H9 (cell line): ENCODE data around the gene AQP2. TPM values are rescaled to one million over a fixed set of nuclear protein-coding genes. Genes with fewer than 3 reads are reported as not detected.

Source experiments
- DNase-seq: peaks from one replicate; pipeline ENCODE4 v3.0.0-alpha.2; 2017
- H2AFZ ChIP-seq: one replicate; pipeline ENCODE4 v1.6.1; 2013; ENCODE audit warnings: mild to moderate bottlenecking, low read length, control low read depth, moderate library complexity
- H2AK5ac ChIP-seq: 2 replicates; pipeline ENCODE4 v1.6.1; 2013; ENCODE audit warnings: low read length, control low read depth, mixed read lengths; ENCODE audit not compliant: insufficient read length
- H2BK120ac ChIP-seq: one replicate; pipeline ENCODE4 v1.6.1; 2013; ENCODE audit warnings: low read depth, mild to moderate bottlenecking, low read length, control low read depth, inconsistent platforms; ENCODE audit not compliant: poor library complexity, severe bottlenecking
- H2BK12ac ChIP-seq: 2 replicates; pipeline ENCODE4 v1.6.1; 2013; ENCODE audit warnings: low read length, control low read depth, mixed read lengths, low read depth; ENCODE audit not compliant: insufficient read length
- H2BK15ac ChIP-seq: 2 replicates; pipeline ENCODE4 v1.6.1; 2013; ENCODE audit warnings: low read depth, low read length, control low read depth
- H2BK20ac ChIP-seq: one replicate; pipeline ENCODE4 v1.6.1; 2013; ENCODE audit warnings: low read depth, mild to moderate bottlenecking, low read length, control low read depth, inconsistent platforms; ENCODE audit not compliant: poor library complexity, severe bottlenecking
- H2BK5ac ChIP-seq: 2 replicates; pipeline ENCODE4 v1.6.1; 2013; ENCODE audit warnings: low read length, control low read depth, mixed read lengths; ENCODE audit not compliant: insufficient read length
- H3K14ac ChIP-seq: 2 replicates; pipeline ENCODE4 v1.6.1; 2013; ENCODE audit warnings: low read length, control low read depth; ENCODE audit not compliant: insufficient read depth
- H3K18ac ChIP-seq: 2 replicates; pipeline ENCODE4 v1.6.1; 2013; ENCODE audit warnings: low read depth, mild to moderate bottlenecking, mixed read lengths, low read length, control low read depth; ENCODE audit not compliant: insufficient read length
- H3K23ac ChIP-seq: 2 replicates; pipeline ENCODE4 v1.6.1; 2013; ENCODE audit warnings: low read length, control low read depth, mixed read lengths, low read depth; ENCODE audit not compliant: insufficient read length
- H3K23me2 ChIP-seq: 2 replicates; pipeline ENCODE4 v1.6.1; 2013; ENCODE audit warnings: low read depth, mild to moderate bottlenecking, mixed read lengths, low read length, control low read depth; ENCODE audit not compliant: insufficient read length, poor library complexity, severe bottlenecking
- H3K27ac ChIP-seq: 2 replicates; pipeline ENCODE4 v1.5.1; 2013; ENCODE audit warnings: low read length, control low read depth, mixed read lengths, low read depth; ENCODE audit not compliant: insufficient read length
- H3K27me3 ChIP-seq: 2 replicates; pipeline ENCODE4 v1.6.1; 2013; ENCODE audit warnings: low read length, control low read depth, inconsistent platforms; ENCODE audit not compliant: insufficient read depth
- H3K4ac ChIP-seq: 2 replicates; pipeline ENCODE4 v1.6.1; 2013; ENCODE audit warnings: low read depth, mild to moderate bottlenecking, control low read depth, inconsistent platforms, low read length, moderate library complexity
- H3K4me1 ChIP-seq: 2 replicates; pipeline ENCODE4 v1.6.1; 2013; ENCODE audit warnings: low read length, control low read depth, inconsistent platforms; ENCODE audit not compliant: insufficient read depth
- H3K4me2 ChIP-seq: 2 replicates; pipeline ENCODE4 v1.6.1; 2013; ENCODE audit warnings: low read length, control low read depth, mixed read lengths; ENCODE audit not compliant: insufficient read length, insufficient read depth
- H3K56ac ChIP-seq: 2 replicates; pipeline ENCODE4 v1.6.1; 2013; ENCODE audit warnings: low read depth, mild to moderate bottlenecking, mixed read lengths, low read length, control low read depth; ENCODE audit not compliant: insufficient read length
- H3K79me1 ChIP-seq: 2 replicates; pipeline ENCODE4 v1.6.1; 2013; ENCODE audit warnings: low read depth, mild to moderate bottlenecking, moderate library complexity, low read length, control low read depth, inconsistent platforms; ENCODE audit not compliant: insufficient read depth, poor library complexity, severe bottlenecking
- H3K79me2 ChIP-seq: 2 replicates; pipeline ENCODE4 v1.6.1; 2013; ENCODE audit warnings: low read length, control low read depth, inconsistent platforms; ENCODE audit not compliant: insufficient read depth
- H3K9ac ChIP-seq: 2 replicates; pipeline ENCODE4 v1.6.1; 2013; ENCODE audit warnings: low read length, control low read depth, mixed read lengths; ENCODE audit not compliant: insufficient read length; ENCODE audit errors: extremely low read depth
- H3K9me3 ChIP-seq: one replicate; pipeline ENCODE4 v1.6.1; 2013; ENCODE audit warnings: low read depth, low read length, inconsistent platforms; ENCODE audit not compliant: control insufficient read depth
- H3T11ph ChIP-seq: one replicate; pipeline ENCODE4 v1.6.1; 2013; ENCODE audit warnings: mild to moderate bottlenecking, low read length, control low read depth, inconsistent platforms
- H4K20me1 ChIP-seq: one replicate; pipeline ENCODE4 v1.6.1; 2013; ENCODE audit not compliant: control insufficient read depth, insufficient read length, insufficient read depth
- H4K5ac ChIP-seq: 2 replicates; pipeline ENCODE4 v1.6.1; 2013; ENCODE audit warnings: low read depth, mild to moderate bottlenecking, mixed read lengths, low read length, control low read depth; ENCODE audit not compliant: insufficient read length
- H4K8ac ChIP-seq: replicated peaks from 2 replicates; pipeline ENCODE4 v1.6.1; 2013; ENCODE audit warnings: low read length, control low read depth, mixed read lengths, low read depth; ENCODE audit not compliant: insufficient read length
- H4K91ac ChIP-seq: 2 replicates; pipeline ENCODE4 v1.6.1; 2013; ENCODE audit warnings: low read depth, mild to moderate bottlenecking, moderate library complexity, mixed read lengths, low read length, control low read depth; ENCODE audit not compliant: insufficient read length
- H3K27ac Mint-ChIP-seq, 3 experiments: 2 replicates in 2 of 3; 3 replicates in 1 of 3; pipeline ENCODE4 v1.8.0; 2020 to 2021; ENCODE audit warnings: mixed read lengths in 3 of 3, mild to moderate bottlenecking in 1 of 3, moderate library complexity in 1 of 3
- H3K27me3 Mint-ChIP-seq: 2 replicates; pipeline ENCODE4 v1.8.0; 2021; ENCODE audit warnings: low read depth, mild to moderate bottlenecking, moderate library complexity, mixed read lengths
- H3K36me3 Mint-ChIP-seq, 3 experiments: 2 replicates in 2 of 3; 3 replicates in 1 of 3; pipeline ENCODE4 v1.8.0; 2020 to 2021; ENCODE audit warnings: low read depth in 3 of 3, mixed read lengths in 3 of 3; ENCODE audit not compliant: insufficient read depth in 1 of 3
- H3K4me1 Mint-ChIP-seq, 2 experiments: 2 replicates each; pipeline ENCODE4 v1.8.0; 2020; ENCODE audit warnings: mixed read lengths in 2 of 2
- H3K4me3 Mint-ChIP-seq, 2 experiments: 2 replicates in 1 of 2; 3 replicates in 1 of 2; pipeline ENCODE4 v1.8.0; 2020 to 2021; ENCODE audit warnings: mild to moderate bottlenecking in 2 of 2, mixed read lengths in 2 of 2, moderate library complexity in 1 of 2
- H3K9me3 Mint-ChIP-seq, 2 experiments: 2 replicates in 1 of 2; 3 replicates in 1 of 2; pipeline ENCODE4 v1.8.0; 2020; ENCODE audit warnings: mild to moderate bottlenecking in 2 of 2, mixed read lengths in 2 of 2, moderate library complexity in 1 of 2
- WGBS: extraction: QIAGEN DNeasy Blood & Tissue Kit; methylation state at CpG from one replicate; pipeline ENCODE4 v1.1.7; 2013; ENCODE audit warnings: missing lambda C conversion rate, low lambda C conversion rate, mixed read lengths; ENCODE audit not compliant: insufficient read length; ENCODE audit errors: extremely low coverage; 5-methylcytosine and 5-hydroxymethylcytosine counted together
- total RNA-seq: library from RNA; stranded (reverse); gene quantifications from 2 replicates; pipeline ENCODE4 v1.2.1, GENCODE V29; 2021
- TF ChIP-seq, protein P1 (sequence below): fragments of 200-600 bp; sonication (generic); conservative IDR thresholded peaks from 3 replicates; pipeline ENCODE4 v1.8.0; 2021; ENCODE audit warnings: antibody characterized with exemption, mild to moderate bottlenecking

Gene AQP2
- total RNA-seq, 1 experiment from 2014 or later: not detected

DNA sequence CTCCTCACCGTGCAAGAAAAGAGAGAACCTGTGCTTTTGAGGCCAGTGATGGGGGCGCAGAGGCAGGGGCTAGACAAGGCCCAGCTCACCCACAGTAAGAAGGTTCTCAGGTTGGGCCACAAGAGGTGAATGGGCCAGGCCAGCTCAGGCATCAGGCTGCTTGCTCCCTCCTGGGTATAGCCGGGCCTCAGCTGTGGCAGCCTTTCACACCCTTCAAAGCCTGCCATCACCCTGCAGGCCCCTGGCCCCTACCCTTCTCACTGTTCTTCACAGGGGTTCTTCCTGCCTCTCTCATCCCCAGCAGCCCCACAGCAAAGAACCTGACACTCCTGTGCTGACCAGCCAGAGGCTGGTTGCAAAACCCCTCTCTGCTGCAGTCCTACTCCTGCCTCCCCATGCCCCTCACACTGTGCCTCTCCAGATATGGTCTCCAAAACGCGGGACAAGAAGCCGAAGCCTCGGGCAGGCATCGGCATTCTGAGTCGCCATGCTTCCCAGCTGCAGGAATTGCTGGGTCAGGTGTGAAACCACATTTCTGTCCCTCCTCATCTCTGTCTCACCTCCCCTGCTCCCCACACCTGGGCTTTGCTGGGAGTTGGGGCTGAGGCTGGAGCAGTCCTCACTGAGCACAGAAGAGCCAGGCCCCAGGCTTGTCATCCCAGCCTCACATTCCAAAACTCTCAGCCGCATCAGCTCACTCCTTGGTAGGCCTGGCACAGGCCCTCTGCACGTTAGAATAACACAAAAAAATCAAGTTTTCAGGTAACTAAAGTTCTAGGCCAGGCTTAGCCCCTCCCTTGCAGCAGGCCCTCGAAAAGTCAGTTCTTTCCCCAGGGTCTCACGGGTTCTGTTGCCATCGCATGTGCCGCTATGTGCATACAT lies 40.0 kb upstream of the AQP2 start:
- Mint-ChIP-seq H3K27me3 (peaks cover 37% of the 10 kb centered on the region), H3K4me1 (peaks cover 43% of the 10 kb centered on the region in 2 experiments), H3K36me3 (no peaks in the 10 kb centered on the region; a peak in 1 of 7 replicates), H3K4me3 (no peak overlapping the region; a peak in 1 of 5 replicates), H3K27ac (no peak overlapping the region; a peak in 1 of 7 replicates), H3K9me3 (no peaks in the 10 kb centered on the region; a peak in 1 of 5 replicates)
- Histone ChIP-seq H4K8ac (no peak overlapping the region), H3K27ac (no peak overlapping the region), H3K23ac (no peak overlapping the region), H3K9me3 (no peaks in the 10 kb centered on the region), H2AFZ (no peak overlapping the region), H3T11ph (no peak overlapping the region), H3K4ac (no peak overlapping the region), H2BK12ac (no peak overlapping the region), H3K4me1 (peaks cover 11% of the 10 kb centered on the region), H4K5ac (no peak overlapping the region), H2BK120ac (no peak overlapping the region), H3K56ac (no peak overlapping the region), H3K79me1 (no peaks in the 10 kb centered on the region), H4K20me1 (no peaks in the 10 kb centered on the region), H3K27me3 (no peaks in the 10 kb centered on the region), H2BK5ac (no peak overlapping the region), H2BK15ac (no peak overlapping the region), H3K14ac (no peak overlapping the region), H2AK5ac (no peak overlapping the region), H3K9ac (no peak overlapping the region), H3K23me2 (no peaks in the 10 kb centered on the region), H3K4me2 (no peak overlapping the region), H4K91ac (no peak overlapping the region), H3K18ac (no peak overlapping the region), H2BK20ac (no peak overlapping the region), H3K79me2 (no peaks in the 10 kb centered on the region)
- WGBS: no CpG with 5 or more reads among the region's 15 CpGs
- peak; percentile 63 for DNase-seq
- TF ChIP-seq, protein P1, sequence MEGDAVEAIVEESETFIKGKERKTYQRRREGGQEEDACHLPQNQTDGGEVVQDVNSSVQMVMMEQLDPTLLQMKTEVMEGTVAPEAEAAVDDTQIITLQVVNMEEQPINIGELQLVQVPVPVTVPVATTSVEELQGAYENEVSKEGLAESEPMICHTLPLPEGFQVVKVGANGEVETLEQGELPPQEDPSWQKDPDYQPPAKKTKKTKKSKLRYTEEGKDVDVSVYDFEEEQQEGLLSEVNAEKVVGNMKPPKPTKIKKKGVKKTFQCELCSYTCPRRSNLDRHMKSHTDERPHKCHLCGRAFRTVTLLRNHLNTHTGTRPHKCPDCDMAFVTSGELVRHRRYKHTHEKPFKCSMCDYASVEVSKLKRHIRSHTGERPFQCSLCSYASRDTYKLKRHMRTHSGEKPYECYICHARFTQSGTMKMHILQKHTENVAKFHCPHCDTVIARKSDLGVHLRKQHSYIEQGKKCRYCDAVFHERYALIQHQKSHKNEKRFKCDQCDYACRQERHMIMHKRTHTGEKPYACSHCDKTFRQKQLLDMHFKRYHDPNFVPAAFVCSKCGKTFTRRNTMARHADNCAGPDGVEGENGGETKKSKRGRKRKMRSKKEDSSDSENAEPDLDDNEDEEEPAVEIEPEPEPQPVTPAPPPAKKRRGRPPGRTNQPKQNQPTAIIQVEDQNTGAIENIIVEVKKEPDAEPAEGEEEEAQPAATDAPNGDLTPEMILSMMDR: no peak
